CD4-positive, alpha-beta T cell treated with Interleukin-2 at 100 ng/mL for 4 hours (primary cell): ENCODE results near the gene NPHP4.

Experiments used
- DNase-seq: peaks from one replicate; pipeline ENCODE4 v3.0.0-alpha.2; 2020; ENCODE audit warnings: low spot score

NPHP4 gene

DNA sequence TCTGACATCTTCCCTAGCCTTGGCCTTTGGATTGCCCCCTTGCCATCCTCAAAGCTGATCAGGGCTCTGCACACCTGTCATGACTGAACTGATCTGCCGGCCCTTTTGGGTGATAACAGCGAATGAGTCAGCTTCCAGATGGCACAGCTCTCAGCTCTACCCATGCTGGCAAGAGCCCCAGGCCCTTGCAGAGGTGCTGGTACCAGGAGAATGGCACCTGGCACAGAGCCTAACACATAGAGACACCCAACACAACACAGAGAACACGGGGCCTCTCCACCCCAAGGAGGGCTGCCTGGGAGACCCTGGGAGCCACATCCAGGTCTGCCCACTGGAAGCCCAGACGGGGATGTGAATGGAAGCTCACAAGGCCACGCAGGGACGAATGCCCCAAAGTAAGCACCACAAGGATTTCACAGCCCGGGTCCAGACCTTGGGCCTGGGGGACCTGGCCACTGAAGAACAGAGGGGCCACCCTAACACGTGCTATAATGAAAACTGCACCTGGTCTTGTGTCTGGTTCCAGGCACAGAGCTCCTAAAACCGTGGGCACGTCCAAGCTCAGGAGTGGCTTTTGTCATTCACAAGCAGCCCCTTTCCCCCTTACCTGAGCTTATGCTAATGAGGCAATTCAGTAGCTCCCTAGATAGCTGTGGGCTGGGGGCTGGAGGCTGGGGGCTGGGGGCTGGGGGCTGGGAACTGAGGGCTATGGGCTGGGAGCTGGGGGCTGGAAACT lies 160.5 kb downstream of the NPHP4 start:
- DNase-seq = no peak

DNA sequence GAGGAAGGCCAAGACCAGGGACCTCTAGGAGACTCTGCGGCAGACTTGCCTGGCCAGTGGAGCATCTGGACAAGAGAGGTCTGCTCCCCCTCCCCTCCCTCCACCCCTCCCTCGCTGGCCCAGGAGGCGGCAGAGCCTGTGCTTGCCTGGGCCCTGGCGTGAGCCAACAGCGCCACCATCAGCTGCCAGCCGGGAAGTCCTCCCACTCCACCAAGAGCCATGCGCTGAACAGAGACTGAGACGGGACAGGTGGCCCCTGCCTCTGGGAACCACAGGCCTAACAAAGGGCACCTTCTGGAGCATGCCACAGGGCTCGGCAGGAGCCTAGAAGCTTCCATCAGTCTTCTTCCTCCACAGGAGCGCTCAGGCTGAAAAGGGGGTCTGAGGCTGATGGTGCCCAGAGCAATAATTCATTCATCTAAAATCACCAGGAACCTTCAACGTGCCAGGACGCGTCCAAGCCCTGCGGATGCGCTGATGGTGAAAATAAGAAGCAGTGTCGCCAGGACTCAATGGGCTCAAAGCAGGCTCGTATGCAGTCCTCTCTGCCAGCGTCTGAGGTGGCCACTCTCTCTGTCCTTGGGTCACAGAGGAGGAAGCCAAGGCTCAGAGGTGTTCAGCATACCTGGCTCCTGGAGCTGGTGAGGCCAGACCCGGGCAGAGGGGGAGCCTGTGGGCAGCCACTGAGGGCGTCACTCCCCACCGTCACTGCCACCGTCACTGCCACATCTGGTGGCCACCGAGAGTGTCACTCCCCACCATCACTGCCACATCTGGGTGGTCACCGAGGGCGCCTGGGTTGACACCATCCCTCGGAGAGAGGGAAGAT lies 161.2 kb downstream of the NPHP4 start:
- DNase-seq = no peak

DNA sequence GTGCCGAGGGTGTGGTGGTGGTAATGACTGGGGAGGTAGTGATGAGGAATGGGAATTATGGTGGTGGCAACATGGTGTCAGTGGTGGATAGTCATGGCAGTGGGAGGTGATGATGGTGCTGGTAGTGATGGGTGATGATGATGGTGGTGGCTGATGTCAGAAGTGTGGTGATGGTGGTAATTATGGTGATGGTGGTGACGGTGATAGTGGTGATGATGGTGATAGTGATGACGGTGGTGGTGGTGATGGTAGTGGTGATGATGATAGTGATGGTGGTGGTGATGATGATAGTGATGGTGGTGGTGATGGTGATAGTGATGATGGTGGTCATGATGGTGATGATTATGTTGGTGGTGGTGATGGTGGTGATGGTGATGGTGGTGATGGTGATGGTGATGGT lies 162.8 kb downstream of the NPHP4 start:
- DNase-seq = no peak

DNA sequence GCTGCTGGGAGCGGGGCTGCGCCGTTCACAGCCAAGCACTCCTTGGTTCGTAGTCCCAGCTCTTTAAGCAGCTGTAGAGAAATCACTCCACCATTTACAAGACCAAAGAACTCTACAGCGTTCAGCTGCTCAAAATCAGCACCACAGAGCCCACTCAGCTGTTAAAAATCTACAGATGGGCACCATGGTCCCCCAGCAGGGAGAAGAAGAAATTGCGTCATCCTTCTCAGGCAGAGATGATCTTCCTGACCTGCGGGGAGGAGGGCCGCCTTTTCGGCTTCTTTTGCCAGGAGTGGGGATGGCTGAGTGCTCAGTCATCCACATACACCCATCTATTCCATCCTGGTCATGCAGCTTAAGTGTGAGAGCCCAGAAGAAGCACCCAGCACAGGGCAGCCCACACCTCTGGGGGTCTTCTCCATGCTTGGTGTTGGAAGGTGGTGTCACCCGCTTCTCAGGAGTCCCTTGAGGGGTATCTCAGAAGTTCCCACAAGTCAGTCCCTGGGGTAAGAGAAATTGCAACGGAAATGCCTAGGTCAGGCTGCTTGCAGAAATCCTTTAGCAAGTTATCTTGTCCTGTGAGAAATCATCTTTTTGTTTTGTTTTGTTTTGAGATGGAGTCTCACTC lies 163.8 kb downstream of the NPHP4 start:
- DNase-seq = no peak

DNA sequence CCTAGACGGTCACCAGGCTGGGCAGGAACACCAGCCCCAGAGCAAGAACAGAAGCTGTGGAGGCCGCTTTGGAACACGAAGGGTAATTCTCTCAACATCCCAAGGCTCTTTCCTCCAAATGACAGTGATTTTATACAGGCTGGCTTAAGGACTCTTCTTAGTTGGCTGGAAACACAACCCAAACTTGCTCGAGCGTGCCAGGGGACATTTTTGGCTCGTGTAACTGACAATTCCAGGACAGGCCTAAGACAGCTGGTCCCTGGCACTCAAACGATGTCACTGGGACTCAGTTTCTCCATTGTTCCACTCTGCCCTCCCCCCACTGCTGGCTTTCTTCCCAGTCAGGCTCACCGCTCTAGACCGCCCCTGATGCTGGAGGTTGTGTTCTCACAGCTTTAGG lies 164.7 kb downstream of the NPHP4 start:
- no peak for DNase-seq

DNA sequence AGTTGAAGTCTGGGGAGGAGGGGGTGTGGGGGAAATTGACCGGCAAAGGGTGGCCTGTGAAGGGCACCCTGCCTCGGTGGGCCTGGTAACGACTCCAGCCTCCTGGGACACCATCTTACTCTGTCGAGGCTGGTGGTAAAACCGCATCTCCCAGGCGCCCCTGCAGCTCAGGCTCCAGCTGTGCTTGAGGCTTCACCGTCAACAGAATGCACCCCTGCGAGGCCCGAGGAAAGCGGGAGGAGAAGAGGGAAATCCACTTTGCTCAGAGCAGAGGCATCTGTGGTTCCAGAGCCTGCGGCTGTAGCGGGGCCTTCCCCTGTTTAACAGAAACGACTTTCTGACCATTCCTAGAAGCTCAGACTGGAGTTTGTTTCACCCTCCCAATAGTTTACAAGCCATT lies 165.6 kb downstream of the NPHP4 start:
- no peak for DNase-seq

DNA sequence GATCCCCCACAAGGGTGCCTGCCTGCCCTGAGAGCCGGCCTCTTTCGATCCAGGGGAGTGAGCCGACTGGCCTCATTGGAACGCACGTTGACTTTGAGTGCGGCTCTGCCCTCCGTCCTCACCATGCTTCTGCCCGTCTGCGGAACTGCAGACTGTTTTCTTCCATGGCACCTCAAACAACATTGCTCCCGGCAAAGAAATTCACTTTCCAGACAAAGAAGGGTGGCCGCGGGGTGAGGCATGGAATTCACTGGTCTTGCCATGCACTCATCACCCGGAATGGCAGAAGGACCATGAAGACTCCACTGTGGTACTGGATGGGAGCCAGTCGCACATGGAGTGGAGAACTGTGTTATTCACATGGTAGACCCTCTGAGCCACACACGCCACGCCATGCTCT lies 169.5 kb downstream of the NPHP4 start:
- DNase-seq = no peak

DNA sequence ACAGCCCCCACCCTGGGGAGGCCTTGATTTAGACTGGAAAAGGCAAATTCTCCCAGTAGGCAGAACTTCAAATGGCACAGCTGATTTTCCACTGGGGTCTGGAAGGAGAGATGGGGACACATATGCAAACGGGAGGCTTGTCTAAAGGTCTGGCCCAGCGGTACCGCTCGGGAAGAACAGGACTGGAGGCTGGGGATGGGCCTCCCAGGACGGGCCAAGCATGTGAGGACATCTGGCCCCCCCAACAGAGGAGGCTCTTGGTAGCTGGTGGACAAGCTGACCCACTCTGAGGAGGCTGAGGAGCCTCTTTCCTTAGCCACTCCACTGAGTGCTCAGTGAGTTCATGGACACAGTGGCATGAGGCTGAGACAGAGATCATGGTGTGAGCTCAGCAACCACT lies 170.0 kb downstream of the NPHP4 start:
- no peak for DNase-seq

DNA sequence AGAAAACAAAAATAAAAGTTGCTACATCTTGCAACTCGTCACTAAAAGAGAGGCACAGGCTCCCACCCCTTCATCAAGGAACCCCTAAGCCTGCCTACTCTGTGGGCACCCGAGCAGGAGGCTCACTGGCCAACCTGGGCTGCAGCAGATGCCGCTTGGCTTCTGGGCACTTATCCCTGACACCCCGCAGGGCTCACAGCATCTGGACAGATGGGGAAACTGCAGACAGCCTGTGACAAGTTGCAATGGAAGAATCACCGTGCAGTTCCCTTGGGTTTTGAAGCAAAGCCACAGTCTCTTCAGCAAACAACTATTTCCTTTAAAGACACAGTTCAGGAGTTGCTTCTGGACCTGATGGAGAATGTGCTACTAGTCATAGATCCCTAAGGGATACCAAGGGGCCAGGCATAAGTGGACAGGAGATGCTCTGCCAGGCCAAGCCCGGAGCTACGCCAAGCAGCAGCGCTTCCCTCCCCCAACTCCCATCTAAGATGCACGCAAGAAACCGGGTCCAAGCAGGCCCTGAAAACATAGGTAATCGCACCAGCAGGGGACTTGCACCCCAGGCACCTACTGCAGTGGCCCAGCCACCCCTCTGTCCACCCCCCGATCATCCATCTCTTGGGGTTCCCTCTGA lies 170.6 kb downstream of the NPHP4 start:
- no peak for DNase-seq

DNA sequence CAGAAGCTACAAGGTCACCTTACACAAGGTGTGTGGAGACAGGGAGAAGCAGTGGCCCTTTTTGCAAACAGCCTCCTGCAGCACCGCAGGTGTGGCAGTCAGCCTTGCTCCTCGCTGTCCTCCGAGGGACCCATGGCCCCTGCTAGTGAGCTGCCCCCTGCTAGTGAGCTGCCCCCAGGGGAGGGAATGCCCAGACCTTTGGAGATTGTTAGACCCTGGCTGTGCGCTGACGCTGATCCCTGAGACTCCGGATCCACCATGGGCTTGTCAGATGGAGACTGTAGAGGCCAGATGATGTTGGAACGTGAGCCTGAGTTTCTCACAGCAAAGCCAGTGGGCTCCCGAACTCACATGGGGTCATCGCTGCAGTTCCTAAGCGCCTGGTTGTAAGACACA lies 172.2 kb downstream of the NPHP4 start:
- no peak for DNase-seq

DNA sequence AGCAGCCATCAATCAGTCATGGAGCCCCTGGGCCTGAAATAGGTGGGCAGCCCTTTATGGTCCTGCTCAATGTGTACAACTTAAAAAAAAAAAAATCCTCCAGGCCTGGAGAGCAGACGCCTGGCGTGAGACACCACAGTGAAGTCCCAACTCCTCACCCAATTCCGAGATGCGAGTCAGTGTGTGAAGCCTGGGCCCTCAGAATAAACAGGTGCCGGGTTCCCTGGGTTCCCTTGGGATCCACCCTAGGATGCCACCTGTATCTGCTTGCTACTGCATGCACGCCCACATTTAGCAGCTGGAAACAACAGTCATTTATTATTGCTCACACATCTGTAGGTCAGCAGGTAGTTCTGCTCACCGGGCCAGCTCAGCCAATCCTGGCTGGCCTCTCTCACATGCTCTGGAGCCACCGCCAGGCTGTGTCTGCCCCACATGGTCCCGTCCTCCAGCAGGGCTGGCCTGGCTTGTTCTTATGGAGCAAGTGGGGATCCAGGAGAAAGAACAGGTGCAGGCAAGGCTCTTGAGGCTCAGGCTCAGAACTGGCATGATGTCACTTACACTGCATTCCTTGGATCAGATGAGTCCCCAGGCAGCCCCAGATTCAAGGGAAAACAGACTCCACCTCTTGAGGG lies 172.7 kb downstream of the NPHP4 start:
- DNase-seq = no peak

DNA sequence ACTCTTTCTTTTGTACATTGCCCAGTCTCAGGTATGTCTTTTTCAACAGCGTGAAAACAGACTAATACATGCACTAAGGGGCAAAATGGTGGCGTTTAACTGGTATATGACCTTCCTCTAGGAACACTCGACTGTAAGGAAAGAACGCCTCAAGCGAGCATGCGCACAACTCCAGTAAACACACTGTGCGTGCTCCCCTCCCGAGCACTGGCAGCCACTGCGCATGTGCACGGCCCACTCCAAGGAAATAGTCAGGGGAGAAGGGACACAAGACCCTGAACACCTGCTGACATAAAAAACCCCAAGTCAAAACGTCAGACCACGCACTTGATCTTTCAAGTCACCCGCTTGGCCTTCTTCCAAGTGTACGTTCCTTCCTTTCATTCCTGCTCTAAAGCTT lies 173.5 kb downstream of the NPHP4 start:
- DNase-seq = no peak

DNA sequence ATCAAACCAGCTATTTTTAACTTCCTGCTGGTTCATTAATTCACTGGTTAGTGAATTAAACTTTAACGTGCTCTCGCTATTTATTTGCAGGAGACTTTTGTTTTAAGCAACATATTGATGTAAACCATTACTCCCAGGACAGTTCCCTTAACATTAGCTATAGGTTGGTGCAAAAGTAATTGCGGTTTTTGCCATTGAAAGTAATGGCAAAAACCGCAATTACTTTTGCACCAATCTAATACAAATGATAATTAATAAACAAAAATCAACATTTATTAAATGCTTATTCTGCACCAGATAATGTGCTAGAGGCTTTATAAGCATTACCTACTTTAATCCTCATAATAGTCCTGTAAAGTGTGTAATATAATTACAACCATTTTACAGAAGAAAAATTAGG lies 176.5 kb downstream of the NPHP4 start:
- no peak for DNase-seq

DNA sequence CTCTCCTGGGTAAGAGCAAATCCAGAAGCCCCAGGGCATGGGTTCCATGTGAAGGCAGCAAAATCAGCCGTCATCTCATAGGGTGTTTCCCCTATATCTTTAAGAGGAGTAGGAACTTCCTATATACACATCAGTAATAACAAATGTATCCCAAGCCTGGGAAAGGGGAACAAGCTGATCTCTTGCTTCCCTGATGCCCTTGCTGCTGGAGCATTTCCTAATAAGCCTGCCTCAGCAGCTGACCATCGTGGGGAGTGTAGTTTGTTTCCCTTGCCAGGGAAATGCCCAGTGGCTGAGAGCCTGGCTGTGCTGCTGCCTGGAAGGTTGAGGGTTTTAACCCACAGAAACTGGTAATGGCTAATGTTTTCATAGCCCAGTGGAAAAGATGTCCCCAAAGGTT lies 177.0 kb downstream of the NPHP4 start:
- DNase-seq = no peak

DNA sequence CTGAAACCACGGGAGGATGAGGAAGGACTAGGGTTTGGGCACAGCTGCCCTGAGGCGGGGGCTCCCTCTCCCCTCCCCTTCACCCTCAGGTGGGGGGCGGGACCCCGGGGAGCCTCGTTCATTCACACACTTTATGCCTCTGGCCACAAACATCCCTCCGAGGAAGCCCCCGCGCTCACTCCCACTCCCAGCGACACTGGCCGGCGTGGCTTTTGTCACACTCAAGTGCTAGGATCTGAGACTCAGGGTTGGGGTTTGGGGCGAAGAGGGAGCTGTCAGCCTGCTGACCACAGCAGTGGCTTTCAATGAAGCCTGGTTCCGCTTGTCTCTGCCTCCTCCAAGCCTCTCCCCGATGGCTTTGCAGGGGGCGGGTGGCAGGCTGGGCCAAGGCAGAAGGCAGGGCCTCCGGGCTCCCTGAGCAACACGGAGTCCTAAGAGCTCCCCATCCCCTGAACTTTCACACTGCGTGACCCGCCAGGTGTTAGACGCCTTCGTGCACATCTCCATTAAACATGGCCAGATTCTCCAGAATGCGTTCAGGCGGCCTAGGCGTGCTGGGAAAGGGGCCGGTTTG lies 178.1 kb downstream of the NPHP4 start:
- no peak for DNase-seq

DNA sequence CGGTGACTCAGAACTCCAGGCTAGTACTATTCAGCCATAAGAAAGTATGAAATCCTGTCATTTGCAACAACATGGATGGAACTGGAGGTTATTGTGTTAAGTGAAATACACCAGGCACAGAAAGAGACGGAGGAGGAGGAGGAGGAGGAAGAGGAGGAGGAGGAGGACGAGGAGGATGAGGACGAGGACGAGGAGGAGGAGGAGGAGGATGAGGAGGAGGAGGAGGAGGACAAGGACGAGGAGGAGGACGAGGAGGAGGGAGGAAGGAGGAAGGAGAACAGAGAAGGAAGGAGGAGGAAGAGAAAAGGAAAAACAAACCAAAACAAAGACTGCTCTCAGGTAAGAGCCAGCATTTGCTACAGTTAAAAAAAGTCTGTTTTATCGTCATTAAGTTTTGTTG lies 178.7 kb downstream of the NPHP4 start:
- no peak for DNase-seq
